ENCODE measurements around the gene CAPZB. TPM values are rescaled to one million over a fixed set of nuclear protein-coding genes. Genes with fewer than 3 reads are reported as not detected.

The CAPZB gene
- total and polyA plus RNA-seq, 2 donors (not counting 3 experiments of a cell fraction or from before 2014, with no cell fraction given): 196 to 347 TPM

- no peaks in the 10 kb centered on the region for H3K9me3 ChIP-seq (replicated peaks; ENCODE audit: control insufficient read depth, insufficient read depth, low read length)
- peaks cover 21% of the 10 kb centered on the region for H3K4me1 ChIP-seq (ENCODE audit: control insufficient read depth, extremely low read depth, insufficient read depth, low read length)
- POLR2A ChIA-PET: no interaction called here
- no peak overlapping the region for H2AFZ ChIP-seq (ENCODE audit: low read depth, low read length)
- CTCF ChIA-PET: interaction anchor here (1.2 kb wide), 2 partner anchors 30 to 390 kb away, joined by 3 to 4 read pairs; no protein-coding TSS in a partner anchor
- no peak for TF ChIP-seq POLR2A (IDR thresholded peaks at IDR 0.05; ENCODE audit: low read depth, low read length)
- TF ChIP-seq, protein P1, sequence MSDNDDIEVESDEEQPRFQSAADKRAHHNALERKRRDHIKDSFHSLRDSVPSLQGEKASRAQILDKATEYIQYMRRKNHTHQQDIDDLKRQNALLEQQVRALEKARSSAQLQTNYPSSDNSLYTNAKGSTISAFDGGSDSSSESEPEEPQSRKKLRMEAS (IDR thresholded peaks at IDR 0.05; ENCODE audit: insufficient read depth, insufficient read length): no peak
- TF ChIP-seq JUN (IDR thresholded peaks at IDR 0.05; ENCODE audit: borderline replicate concordance, insufficient read depth, insufficient read length, low read depth): no peak
- no peak for TF ChIP-seq FOS (IDR thresholded peaks at IDR 0.05; ENCODE audit: borderline replicate concordance, insufficient read depth, low read length)
- no peak for TF ChIP-seq MYC (IDR thresholded peaks at IDR 0.05; ENCODE audit: low read depth, low read length)
- no peak for TF ChIP-seq GATA2 (IDR thresholded peaks at IDR 0.05; ENCODE audit: insufficient read depth, insufficient read length, low read depth, low read length)
- TF ChIP-seq POLR2AphosphoS5 (IDR thresholded peaks at IDR 0.05; ENCODE audit: insufficient read depth, low read depth, low read length): no peak
- TF ChIP-seq EZH2 (IDR thresholded peaks at IDR 0.05; ENCODE audit: borderline replicate concordance, low read depth, low read length, severe bottlenecking): no peak
- TF ChIP-seq, protein P2, sequence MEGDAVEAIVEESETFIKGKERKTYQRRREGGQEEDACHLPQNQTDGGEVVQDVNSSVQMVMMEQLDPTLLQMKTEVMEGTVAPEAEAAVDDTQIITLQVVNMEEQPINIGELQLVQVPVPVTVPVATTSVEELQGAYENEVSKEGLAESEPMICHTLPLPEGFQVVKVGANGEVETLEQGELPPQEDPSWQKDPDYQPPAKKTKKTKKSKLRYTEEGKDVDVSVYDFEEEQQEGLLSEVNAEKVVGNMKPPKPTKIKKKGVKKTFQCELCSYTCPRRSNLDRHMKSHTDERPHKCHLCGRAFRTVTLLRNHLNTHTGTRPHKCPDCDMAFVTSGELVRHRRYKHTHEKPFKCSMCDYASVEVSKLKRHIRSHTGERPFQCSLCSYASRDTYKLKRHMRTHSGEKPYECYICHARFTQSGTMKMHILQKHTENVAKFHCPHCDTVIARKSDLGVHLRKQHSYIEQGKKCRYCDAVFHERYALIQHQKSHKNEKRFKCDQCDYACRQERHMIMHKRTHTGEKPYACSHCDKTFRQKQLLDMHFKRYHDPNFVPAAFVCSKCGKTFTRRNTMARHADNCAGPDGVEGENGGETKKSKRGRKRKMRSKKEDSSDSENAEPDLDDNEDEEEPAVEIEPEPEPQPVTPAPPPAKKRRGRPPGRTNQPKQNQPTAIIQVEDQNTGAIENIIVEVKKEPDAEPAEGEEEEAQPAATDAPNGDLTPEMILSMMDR (IDR thresholded peaks at IDR 0.05; ENCODE audit: extremely low read depth in 1 of 2, insufficient read depth in 1 of 2, low read depth in 1 of 2, low read length in 2 of 2): no peak
- peaks cover 12% of the 10 kb centered on the region for H3K79me2 ChIP-seq (ENCODE audit: control insufficient read depth, insufficient read depth, low read length)
- DNase-seq (ENCODE audit: low read depth, low spot score) (no peak), FAIRE-seq (no peak)
- peaks cover 0 to 2% of the 10 kb centered on the region in 2 experiments for H3K36me3 ChIP-seq (ENCODE audit: control insufficient read depth in 2 of 2, extremely low read depth in 1 of 2, insufficient read depth in 2 of 2, low read length in 2 of 2)
- no peaks in the 10 kb centered on the region for H4K20me1 ChIP-seq (replicated peaks; ENCODE audit: control insufficient read depth, extremely low read depth, insufficient read depth, low read length)
- H3K4me3 ChIP-seq (replicated peaks in 1 of 3; ENCODE audit: insufficient read depth in 1 of 3, low read depth in 1 of 3, low read length in 3 of 3): no peak overlapping the region
- no peaks in the 10 kb centered on the region for H3K27me3 ChIP-seq (ENCODE audit: control insufficient read depth in 2 of 2, insufficient read depth in 2 of 2, low read length in 2 of 2)
- no peak overlapping the region for H3K4me2 ChIP-seq (ENCODE audit: insufficient read depth, low read length)
- H3K27ac ChIP-seq (ENCODE audit: insufficient read depth, low read depth, low read length): no peak overlapping the region
- H3K9me1 ChIP-seq (replicated peaks; ENCODE audit: control insufficient read depth, extremely low read depth, insufficient read depth, low read length): no peaks in the 10 kb centered on the region
- no peak overlapping the region for H3K9ac ChIP-seq (replicated peaks; ENCODE audit: extremely low read depth, insufficient read depth, low read length)
- no TSS peak for BruUV-seq (replicated peaks)
- dilution Hi-C loops (cut with MboI; ENCODE audit: extremely low pct_ligation_motif_present, low sequenced_read_pairs) (no loop called here), intact Hi-C loops (cut with micrococcal nuclease) (loop anchor here (2.0 to 5.0 kb wide), 2 partner anchors 103 to 1173 kb away; partner anchors contain the start of genes CAMK2N1 and UBR4)
These were observed 171.1 kb downstream of the CAPZB start for GRCh38 chr1:19313961-19314882.
